Islet of Langerhans (tissue), 1 donor: ENCODE measurements around the gene CRACR2A.

Source experiments
- FAIRE-seq: peaks from one replicate; lab custom pipeline; 2011; peaks lifted over from hg19 to GRCh38; lab: Jason Lieb, UNC

CRACR2A gene

DNA sequence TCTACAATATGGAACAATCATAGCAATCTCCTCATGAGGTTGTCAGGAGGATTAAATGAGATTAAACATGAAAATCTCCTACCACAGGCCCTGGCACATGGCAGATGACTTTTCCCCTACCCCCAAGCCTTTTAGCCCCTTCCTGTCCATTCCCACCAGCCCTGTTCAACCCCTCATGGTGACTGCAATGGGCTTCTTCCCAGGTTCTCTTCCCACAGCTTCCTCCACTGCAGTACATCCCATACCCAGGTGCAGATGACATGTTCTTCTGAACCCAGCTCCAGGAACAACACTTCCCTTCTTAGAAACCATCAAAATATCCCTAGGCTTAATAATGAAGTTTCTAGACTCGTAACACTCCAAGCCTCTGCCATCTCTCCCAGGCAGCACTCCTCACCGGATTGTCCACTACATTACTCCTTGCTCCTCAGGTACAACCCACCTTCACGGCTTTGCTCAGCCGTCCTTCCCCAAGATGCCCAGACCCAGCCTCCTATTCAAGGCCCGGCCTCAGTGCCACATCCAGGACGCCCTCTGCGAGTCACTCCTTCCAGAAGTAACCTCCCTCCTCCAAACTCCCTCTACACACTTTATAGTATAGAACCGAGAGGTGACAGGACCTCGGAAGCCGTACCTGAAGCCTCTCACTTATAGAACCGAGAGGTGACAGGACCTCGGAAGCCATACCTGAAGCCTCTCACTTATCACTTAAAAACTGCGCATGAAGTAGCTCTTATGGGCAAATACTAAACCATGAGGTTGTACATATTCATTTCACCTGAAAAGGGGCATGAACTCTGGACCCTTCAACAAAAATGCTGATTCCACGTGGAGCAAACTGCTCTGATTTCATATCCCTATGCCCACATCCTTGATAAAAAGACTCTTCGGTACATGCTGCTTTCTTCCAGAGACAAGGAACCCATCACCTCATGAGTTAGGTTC is 1.5 kb downstream of the CRACR2A start:
- FAIRE-seq: no peak

DNA sequence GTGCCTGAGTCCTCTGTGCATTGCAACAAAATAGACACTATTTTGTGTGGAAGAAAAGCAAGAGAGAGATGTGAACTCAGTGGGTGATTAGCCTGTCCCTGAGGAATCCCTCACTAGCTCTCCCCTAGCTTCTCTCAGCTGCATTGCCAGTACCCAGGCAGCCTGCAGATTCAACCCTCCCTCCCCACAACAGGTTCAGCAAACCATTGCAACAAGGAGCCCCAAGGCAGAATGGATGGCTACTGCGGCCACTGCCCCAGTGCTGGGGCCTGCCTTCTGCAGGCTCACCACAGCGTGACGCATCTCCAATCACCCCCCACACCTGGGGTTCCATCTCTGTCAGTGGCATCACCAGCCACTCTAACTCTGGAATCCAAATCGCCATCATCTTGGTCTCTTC is 2.3 kb downstream of the CRACR2A start:
- no peak for FAIRE-seq

DNA sequence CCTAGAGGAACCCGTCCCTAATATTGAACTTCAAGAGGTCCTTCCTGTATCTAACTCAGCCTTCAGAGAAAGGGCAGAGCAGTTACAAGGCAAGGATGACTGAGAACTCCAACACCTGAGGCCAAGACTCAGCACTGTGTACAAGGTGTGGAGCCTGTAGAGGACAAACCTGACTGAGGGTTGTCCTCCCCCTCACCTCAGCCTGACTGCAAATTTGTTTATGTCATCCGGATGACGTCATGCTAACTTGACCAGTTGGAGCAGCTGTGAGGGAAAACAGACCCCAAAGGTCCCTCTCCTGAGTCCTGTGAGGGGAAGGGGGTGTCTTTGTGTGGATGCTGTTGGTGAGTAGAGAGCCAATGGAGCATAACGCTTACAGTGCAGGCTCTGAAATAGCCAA is 4.3 kb downstream of the CRACR2A start:
- no peak for FAIRE-seq

DNA sequence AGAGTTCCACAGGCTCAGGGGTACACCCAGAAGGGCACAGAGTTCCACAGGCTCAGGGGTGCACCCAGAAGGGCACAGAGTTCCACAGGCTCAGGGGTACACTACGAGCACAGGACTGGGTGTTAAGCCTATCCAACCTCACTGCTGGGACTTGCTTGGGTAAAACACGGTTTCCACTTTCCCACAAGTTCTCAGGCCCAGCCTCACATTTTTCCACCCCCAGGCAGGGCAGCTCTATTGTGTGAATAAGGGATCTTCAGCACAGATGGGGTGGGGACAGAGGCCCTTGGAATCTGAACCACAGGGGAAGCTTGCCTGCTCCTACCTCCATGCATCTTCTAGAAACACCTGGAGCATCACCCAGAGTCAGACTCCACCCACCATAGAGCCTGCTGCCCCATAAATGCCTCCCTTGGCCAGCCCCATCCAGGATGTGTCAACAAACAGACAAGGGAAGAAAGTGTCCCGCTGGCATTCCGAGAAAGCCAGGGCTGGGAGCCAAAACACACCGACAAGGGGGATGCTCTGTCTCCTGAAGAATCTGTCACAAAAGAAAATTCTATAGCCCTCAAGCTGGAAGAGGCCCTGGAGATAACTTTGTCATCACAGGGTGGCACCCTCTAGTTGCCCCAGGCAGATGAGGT is 4.8 kb downstream of the CRACR2A start:
- no peak for FAIRE-seq

DNA sequence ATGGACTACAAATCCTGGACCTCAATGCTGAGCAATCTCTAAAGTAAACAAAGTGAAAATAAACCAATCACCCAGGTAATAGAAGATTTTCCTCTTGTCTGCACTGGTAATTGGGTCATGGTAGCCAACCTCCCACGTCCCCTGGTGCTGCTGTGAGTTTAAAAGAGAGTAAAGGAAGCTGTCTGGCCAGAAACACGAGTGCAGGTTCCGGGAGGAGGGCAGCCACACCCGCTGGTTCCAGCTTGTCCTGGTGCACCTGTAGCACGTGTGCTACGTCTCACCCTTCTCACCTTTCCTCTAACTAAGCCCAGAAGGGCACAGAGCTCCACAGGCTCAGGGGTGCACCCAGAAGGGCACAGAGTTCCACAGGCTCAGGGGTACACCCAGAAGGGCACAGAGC is 5.4 kb downstream of the CRACR2A start:
- no peak for FAIRE-seq

DNA sequence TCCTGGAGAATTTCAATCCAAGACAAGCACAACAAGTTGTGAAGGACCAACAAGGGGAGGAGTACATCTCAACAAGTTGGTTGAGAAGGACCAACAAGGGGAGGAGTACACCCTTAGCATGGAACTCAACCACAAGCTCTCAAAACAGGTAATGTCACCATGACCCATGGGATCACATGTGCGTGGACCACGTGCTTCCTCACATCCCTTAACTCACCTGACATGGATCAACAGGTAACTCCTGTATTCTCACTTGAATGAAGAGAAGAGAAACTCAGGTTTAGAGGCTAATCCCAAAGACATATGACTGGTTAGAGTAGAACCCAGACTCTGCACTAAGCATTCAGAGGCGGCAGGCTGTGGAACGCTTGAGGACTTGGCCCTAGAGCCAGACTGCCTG is 6.2 kb downstream of the CRACR2A start:
- FAIRE-seq: no peak

DNA sequence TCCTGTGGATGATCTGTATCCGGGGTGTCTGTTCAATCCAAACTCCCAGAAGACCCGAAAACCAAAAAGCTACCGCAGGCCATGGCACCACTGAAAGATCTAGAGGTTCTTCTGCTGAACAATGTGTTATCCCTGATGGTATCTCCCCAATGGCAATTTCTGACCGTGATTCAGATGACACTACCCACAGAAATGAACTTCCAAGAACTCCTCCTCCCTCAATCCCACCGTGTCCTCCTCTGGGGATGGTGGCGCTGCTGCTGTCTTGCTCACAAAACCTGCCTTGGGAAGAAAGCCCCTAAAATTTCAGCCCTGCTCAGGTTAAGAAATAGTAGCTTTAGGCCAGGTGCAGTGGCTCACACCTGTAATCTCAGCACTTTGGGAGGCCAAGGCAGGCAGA is 7.8 kb downstream of the CRACR2A start:
- no peak for FAIRE-seq

DNA sequence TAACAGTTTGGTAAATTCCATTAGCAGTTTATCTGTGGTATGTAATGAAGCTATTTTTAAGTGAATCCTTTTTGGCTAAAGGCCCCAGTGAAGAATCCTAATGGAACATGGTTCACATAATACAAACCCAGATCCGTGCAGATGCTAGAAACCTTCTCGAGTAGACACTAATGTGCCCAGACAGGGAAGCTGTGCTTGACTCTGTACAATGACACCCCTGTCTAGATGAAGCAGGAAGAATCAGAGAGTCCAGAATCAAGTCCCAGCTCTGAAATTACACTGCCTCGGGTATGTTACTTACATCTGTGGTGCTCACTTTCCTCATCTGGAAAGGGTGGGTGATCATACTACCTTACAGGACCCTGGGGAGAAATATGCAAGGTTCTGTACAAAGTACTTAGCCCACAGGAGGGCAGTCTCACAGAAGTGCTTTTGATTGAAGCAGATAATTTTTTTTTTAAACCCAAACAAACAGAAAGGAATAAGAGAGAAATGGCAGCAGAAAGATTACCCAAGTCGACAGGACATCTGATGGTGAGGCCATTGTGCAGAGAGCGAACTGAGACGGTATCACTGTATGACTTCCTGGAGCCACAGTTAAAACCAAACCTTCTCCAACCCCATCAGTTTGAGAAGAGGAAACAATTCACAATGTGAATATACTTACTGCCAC is 8.5 kb downstream of the CRACR2A start:
- FAIRE-seq: no peak

DNA sequence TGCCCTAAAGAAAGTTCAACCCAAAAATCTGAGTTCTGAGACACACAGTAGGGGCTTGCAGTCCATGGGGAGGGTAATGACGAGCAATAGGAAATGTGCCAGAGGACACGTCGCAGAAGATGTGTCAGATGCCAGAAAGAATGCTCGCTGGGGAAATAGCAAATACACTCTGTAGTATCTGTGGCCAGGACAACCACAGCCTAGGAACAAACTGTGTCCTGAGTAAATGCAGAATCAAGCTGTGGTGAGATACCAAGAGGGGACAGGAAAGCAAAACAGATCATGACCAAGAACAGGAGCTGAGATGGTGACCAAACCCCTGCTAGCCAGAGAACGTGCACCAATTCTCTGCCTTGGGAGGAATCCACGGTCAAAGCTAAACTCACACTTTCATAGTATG is 9.1 kb downstream of the CRACR2A start:
- no peak for FAIRE-seq

DNA sequence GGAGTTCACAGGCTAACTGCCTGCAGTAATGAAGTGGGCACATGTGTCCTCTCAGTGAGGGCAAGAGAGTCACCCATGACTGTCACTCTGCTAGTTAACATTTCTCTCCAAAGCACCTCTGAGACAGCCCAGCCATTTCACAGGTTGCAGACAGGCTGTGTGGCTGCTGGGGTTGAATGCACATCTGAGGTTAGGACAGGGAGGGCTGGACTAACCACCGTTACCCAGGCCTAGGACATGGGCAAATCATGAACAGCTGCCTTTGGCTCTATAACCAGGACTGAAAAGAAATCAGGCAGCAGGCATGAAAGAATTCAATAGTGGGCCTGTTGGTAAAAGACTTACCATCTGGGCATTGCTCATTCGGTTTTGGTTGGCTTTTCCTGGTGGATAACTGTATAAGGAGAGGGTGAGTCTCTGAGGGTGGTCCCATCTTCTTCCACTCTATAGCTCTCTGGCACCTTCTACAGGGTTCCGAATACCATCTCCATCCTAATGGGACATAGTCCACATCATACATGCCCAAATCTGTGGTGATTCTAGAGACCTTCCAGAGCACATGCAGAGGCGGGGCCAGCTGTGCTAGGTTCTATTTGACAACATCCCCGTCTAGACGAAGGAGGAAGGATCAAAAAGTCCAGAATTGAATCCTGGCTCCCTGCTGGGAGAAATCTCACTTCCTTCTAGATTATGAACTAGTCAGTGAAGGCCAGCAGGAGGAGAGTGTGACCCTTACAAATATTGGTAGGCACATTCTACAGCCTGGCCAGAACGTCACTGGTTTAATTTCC is 10.8 kb downstream of the CRACR2A start:
- no peak for FAIRE-seq

DNA sequence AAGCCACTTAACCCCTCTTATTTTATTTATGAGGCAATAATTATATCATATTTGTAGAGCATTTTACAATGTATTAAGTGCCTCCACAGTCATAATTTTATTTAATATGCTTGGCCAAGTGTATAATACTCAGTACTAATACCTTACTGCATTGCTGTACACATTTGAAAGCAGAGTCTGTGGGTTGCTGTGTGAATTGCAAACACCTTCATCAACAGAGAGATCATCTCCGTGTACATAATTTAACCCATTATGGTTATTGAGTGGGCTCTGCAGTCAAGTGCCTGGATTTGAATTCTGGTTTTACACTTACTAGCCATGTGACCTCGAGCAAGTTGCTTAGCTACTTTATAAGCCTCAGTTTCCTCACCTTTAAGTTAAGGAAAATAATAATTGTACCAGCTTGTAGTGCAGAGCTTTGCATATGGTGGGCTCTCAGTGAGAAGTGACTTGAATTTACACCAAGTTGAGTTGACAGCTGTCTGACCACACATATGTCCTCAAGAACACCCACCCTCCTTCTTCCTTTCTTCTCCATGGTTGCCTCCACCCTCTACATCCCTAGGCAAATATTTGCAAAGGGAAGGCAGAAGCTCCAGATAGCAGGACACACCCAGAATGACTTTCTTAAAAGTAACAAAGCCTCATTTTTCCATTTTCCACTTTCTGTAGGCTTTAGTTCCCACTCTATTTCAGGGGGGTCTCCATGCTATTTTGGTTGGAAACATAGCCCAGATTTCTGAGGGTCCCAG is 12.3 kb downstream of the CRACR2A start:
- no peak for FAIRE-seq

DNA sequence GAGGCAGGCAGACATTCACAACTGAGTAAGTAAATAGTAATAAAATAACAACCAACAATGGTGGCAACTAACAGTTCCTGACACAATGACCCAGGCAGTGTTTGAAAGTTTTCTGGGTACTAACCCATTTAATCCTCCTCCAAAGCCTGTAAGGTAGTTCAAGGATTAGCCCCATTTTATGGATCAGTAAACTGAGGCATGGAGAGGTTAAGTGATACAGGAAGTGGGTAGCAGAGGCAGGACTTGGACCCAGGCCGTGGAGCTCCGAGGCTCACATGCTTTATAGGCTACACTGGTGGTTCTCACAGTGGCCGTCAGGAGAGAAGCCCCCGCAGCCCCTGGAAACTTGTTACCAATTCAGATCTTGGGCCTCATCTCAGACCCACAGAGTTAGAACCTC is 17.5 kb downstream of the CRACR2A start:
- FAIRE-seq: no peak

DNA sequence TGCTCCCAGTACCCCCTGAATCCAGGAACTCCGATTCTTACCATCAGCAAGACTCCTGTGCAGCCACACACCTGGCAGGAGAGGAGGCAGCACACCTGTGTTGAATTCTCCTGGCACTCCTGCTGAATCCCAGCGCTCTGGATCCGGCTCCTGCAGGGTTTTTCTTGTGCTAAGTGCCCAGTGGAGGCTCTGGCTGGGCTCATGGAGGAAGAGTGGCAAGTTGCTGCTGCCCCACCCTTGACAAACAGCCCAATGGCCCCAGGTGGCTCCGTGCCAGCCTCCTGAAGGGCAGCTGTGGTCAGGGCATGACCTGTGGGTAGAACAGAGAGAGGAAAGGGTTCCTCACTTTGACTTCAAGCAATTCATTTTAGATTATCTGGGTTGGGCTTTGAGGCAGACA is 20.0 kb downstream of the CRACR2A start:
- FAIRE-seq: no peak

DNA sequence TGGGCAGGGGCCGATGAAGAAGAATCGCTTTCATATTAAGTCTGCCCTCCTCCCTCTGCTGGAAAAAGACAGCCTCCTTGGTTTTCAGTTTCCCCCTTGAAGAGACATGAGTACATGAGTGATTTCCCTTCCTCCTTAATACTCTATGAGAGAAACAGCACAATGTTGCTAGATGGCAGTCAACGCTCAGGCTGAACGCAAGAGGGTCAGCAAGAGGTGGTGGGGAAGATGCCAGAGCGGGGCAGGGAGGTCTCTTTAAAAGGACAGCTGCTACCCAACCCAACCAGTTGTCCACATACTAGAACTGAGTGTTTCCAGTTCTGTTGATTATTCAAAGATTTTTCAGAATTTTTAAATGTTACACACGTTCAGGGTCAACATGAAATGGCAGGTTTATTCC is 22.8 kb downstream of the CRACR2A start:
- FAIRE-seq: no peak

DNA sequence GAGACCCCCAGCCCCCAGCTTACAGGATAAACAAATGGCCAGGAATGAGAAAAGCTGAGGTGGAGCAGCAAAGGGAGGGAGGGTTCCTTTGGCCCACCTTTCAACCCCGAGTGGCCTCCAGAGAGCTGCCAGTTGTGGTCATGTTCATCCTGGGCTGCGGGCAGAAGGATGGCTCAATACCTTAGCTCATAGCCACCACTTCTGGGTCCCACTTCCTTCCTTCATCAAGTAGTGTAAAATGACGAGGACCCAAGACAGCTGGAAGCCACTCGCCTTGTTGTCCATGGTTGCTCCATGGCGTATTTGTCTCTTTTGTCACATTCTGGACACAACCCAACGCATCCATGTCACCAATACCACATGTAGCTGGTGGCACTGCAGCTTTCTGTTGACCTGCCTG is 24.2 kb downstream of the CRACR2A start:
- no peak for FAIRE-seq

DNA sequence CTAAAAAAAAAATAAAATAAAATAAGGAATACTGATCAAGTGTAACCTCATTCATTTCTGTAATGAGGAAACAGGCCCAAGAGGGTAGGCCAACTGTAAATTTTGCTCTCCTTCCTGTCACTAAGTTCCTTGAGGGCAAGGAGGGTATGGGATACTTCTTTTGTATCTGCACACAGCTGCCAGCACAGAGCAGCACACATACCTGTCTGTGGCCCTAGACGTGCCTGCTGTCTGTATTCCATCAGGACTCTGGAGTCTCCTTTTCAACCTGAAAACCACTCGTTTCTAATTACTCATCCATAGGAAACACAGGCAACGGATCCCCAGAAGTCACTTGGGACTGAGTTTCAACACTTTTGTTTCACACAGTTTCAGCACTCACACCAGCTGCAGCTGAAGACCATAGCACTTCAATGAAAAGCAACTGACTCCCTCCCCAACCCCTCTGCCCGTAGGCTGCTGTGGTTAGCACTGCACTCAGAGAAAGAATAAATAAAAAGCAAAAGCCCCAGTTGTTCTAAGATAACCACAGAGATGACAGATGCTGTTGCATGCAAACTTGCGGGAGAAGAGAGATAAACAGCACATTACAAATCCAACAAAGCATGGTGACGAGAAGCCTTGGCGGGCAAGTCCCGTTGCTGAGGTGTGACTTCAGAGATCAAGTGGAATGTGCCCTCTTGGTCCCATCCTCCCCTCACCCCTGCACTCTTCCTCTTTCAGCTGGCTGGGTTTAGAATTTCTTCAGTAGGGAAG is 24.9 kb downstream of the CRACR2A start:
- FAIRE-seq: no peak

DNA sequence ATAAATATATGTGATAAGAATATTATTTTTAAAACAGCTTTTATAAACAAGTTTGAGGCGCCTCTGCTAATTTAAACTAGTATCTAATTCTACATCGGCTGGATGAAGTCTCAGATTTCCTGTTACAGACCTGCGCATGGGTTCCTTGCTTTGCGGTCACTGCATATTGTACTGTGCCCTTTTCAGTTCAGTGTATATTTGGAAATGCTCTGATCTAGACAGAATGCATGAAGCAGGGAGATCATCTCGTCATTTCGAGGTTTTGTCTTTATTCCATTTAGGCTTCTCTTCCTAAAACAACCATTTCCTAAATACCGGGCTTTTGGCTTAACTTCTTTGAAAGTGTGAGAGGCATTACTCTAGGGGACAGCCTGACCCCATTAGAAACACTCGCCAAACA is 25.6 kb downstream of the CRACR2A start:
- FAIRE-seq: no peak

DNA sequence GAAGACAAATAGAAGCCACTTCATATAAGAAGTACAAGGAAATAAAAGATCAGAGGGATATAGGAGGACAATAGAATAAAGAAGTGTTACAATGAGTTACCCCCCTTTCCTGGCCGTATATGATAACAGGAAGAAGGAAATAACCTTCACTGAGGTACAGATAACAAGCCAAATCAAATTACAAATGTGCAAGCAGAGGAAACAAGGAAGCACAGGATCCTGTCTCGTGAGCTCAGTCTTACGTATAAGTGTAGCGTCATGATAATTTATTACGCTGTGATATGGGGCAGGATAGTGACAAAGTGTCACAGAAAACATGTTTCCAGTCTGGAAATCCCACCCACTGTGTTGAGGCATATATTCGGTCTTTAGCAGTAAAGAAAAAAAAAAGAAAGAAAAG is 26.5 kb downstream of the CRACR2A start:
- FAIRE-seq: no peak

DNA sequence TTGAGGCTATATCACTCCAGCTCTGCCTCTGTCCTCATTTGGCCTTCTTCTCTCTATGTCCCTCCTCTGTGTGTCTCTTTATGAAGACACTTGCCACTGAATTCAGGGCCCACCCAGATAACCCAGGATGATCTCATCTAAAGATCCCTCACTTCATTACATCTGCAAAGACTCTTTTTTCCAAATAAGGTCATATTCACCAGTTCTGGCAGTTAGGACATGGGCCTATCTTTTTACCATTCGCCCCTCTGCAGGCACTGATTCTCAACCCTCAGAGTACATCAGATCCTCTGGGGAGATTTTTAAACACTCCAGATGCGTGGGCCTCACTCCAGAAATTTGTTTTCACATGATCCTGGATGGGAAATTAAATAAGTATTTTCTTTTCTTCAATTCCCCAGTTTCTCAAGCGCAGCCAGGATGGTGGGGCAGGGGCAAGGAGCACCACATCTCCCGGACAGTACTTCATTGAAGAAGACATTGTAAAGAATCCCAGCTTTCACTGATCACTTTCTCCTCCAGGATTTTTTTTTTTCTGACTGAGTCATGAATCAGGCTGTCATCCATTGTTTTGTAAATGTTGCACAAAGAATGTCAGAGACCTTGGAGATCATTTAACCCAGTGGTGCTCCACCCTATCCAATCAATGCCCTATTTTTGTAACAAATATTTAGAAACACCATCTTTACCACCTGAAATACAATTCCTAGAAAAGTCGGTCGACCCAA is 27.4 kb downstream of the CRACR2A start:
- no peak for FAIRE-seq
